Measurements from ENCODE around the gene TCP11.

Gene TCP11

GRCh38 chr6:35078896-35079295 lies 62.2 kb downstream of the TCP11 start:
- DNase-seq, result no peak

DNA sequence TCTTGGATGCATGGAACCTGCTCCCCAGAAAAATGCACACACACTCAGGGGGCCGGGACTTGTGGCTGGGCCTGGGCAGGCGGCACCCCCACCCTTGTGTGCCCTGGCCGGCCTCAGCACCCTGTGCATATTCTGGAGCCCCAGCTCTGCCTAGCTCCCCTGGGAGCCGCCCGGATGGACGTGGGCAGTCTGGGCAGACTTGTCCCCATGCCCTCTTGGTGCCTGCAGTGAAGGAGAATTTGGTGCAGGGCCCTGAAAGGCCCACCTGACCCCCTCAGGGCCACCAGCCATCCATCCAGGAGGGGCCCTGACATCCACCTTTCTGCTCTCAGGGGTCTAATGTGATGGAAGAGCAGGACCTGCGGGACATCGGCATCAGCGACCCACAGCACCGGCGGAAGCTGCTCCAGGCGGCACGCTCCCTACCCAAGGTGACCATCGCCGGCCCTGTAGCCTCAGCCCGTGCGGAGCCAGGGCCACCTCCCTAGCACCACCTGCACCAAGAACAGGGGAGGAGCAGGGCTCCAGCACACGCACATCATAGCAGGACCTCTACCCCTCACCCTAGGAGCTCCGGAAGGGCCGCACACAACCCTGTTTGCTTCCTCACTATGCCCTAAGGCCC lies 62.8 kb downstream of the TCP11 start:
- no peak for DNase-seq

DNA sequence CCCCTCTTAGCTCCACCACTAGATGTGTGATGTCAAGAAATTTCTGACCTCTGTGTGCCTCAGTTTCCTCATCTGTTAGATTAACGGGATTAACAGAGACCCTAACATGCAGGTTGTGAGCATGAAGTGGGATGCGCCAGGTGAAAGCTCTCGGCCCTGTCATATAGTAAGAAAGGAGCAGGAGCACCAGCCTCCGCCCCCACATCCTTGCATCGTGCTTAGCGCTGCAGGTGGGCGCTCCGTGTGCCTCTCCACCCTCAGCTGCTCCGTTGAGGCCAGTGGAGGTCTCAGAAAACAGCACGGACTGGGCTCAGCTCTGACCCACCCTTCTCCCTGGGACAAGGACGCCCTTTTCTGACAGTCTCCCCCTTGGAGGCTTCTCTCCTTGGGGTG lies 63.4 kb downstream of the TCP11 start:
- DNase-seq, result no peak

DNA sequence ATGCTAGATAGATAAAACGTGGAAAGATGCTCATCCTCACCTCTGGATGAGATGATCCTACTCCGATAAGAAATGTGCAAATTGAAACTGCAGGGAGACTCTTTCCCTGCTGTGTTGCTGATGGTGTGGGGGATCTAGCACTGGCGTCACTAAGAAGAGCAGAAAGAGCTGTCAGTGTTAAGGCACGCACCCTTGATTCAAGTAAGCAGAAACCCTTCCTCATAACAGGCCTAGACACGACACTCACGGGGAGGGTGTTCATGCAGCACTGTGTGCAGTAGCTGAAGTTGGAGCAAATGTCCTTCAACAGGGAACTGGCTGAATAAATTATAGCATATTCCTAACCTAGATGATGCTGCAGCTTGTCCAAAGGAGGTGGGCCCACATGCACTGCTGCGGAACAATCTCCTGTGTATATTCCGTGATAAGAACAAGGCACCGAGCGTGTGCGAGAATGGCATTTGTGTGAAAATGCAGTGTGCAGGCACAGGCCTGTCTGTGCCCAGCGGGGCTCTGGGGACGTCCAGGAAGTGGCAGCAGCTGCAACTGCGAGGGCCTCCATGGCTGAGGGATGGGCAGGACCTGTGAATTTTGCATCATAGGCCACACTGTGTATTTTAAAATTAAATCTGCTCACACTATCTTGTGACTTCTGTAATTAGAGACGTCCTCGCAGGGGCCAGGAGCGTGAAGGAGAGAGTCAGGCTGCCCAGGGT lies 64.0 kb downstream of the TCP11 start:
- no peak for DNase-seq

GRCh38 chr6:35073766-35074471 lies 67.2 kb downstream of the TCP11 start:
- no peak for DNase-seq

DNA sequence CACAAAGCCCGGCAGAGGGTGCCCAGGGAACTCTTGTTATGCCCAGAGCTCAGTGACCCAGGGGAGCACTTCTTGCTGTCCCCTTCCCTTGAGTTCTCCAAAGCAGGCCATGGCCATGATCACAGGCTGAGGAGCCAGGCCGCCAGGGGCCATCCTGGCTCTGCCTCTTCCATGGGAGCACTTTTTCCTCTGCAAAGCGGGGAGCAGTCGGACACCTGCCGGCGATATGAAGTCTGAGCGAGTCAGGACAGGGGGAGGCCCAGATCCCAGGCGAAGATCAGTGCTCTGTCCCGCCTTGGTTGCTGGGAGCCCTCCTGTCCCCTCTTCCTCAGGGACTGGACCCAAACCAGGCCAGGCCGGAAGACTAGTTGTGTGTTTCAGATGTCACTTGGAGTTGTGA lies 67.9 kb downstream of the TCP11 start:
- no peak for DNase-seq

DNA sequence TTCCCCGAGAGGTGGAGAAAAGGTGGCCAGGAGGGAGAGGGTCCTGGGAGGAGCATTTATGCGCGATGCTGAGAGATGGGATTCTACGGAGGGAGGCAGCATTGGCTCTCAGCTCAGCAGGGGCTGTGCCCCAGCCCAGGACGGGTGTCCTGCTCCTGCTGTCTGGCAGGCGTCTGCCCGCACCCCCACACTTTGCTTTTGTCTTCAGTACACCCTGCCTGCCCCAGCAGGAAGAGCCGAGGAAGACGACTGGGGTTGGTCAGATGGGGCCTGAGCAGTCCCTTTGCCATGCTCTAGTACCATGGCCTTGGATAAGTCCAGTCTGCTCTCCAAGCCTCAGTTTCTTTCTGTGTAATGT lies 68.5 kb downstream of the TCP11 start:
- no peak for DNase-seq

DNA sequence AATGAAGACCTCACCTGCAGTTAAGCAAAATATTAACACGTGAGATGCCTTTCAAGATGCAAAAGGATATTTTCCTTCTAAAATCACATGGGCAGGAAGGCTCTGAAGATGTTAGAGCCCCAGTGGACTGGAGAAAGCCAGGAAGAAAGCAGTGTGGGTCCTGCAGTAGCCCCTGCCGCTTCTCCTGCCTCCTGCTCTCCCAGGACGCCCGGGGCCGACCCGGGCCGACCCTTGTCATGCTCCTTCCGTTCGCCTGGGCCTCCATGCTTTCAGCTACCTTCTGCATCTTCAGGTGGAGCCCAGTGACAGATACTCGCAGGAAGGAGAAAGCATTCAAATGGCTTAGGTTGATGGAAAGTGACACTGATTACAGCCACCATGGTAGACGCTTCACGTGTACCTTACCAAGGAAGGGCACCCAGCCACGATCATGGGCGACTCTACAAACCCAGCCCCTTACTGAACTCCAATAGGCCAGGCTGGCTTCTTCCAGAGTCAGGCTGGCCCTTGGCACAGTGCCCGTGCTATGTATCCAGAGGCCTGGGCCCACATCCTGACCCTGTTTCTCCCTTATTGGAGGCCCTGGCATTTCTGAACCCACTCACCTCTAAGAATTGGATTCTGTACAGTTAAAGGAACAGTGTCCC lies 69.0 kb downstream of the TCP11 start:
- no peak for DNase-seq

DNA sequence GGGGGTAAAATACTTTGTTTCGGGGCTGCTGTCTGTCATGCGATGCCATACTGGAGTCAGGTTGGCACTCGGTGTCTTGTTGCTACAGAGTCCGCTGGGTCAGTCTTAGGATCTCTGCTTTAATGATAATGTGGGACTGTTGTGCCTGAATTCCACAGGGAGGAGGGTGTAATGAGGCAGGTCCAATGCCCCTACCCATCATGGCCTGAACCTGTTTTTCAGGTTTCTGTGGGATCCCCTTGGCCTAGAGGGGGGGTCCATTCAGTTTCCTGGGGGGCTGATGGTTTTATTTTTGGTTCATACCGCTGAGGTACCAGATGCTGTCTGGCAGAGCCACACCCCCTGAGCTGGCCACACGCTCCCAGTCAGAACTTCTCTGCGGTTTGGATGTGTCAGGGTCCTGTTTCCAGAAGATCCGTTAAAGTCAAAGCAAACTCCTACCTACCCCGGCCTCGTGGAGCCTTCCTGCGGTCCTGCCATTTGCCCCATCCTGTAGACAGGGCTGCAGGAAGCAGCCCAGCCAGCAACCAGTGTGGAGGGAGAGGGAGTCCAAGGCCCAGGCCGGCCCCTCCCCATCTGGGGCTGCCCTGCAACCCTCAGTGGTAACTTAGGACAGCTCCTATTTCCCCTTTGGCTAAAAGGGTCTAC lies 69.7 kb downstream of the TCP11 start:
- DNase-seq, result no peak

GRCh38 chr6:35070111-35070510 lies 71.0 kb downstream of the TCP11 start:
- DNase-seq, result no peak

GRCh38 chr6:35069262-35069661 lies 71.9 kb downstream of the TCP11 start:
- DNase-seq, result no peak

GRCh38 chr6:35068644-35069043 lies 72.5 kb downstream of the TCP11 start:
- no peak for DNase-seq

- no peak for DNase-seq
These were observed 72.9 kb downstream of the TCP11 start for GRCh38 chr6:35068206-35068605.
